Activated CD4-positive, alpha-beta T cell treated with anti-CD3 and anti-CD28 coated beads for 48 hours (primary cell): ENCODE results near the gene EPB41L4A.
"Not testable (repeated sequence)": the region's sequence is repeated elsewhere in the genome, so short reads cannot be mapped to it uniquely, and the experiment has no call there.

ENCODE experiments used
- DNase-seq: peaks from one replicate; pipeline ENCODE4 v3.0.0-alpha.2; 2020

The EPB41L4A gene

DNA sequence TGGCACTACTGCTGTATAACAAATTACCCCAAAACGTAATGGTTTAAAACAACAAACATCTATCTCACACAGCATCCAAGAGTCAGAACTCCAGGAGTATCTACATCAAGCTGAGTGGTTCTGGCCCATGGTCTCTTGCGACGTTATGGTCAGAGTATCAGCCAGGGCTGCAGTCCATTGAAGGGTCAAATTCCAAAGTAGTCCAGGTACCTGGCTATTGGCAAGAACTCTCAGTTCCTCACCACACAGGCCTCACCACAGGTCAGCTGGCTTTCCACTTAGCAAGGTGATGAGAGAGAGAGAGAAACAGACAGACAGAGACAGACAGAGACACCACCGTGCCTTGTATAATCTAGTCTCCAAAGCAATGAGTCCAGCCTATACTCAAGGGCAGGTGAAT lies 22.6 kb downstream of the EPB41L4A start:
- no peak for DNase-seq

DNA sequence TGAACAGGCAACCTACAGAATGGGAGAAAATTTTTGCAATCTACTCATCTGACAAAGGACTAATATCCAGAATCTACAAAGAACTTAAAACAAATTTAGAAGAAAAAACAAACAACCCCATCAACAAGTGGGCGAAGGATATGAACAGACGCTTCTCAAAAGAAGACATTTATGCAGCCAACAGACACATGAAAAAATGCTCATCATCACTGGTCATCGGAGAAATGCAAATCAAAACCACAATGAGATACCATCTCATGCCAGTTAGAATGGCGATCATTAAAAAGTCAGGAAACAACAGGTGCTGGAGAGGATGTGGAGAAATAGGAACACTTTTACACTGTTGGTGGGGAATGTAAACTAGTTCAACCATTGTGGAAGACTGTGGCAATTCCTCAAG lies 23.8 kb downstream of the EPB41L4A start:
- not testable (repeated sequence) for DNase-seq

DNA sequence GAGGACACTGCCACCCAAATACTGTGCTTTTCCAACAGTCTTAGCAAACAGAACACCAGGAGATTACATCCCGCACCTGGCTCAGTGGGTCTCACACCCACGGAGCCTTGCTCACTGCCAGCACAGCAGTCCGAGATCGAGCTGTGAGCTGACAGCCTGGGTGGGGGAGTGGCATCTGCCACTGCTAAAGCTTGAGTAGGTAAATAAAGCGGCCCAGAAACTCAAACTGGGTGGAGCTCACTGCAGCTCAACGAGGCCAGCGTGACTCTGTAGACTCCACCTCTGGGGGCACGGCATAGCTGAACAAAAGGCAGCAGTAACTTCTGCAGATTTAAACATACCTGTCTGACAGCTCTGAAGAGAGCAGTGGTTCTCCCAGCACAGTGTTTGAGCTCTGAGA lies 28.8 kb downstream of the EPB41L4A start:
- no peak for DNase-seq

DNA sequence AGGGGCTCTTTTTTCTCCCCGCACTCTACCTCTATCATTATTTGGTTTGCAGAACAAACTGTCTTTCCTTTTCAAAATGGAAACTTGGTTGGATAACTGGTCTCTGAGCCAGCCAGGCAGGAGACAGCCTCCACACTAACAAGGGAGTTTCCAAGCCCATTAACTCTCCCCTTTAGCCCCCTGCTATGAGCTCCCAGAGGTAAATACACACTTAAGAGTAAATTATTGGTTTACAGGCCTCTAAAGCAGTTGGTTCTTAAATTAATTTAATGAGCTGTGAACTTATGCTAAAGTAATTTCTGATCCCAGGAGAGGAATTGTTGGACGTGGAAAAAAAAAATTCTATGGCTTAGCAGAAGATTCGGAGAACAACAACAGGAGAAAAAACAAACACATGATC lies 30.3 kb downstream of the EPB41L4A start:
- no peak for DNase-seq

GRCh38 chr5:112388074-112388473 lies 31.0 kb downstream of the EPB41L4A start:
- DNase-seq = no peak

- no peak for DNase-seq
Observed at GRCh38 chr5:112386766-112387165, 32.3 kb downstream of the EPB41L4A start.

DNA sequence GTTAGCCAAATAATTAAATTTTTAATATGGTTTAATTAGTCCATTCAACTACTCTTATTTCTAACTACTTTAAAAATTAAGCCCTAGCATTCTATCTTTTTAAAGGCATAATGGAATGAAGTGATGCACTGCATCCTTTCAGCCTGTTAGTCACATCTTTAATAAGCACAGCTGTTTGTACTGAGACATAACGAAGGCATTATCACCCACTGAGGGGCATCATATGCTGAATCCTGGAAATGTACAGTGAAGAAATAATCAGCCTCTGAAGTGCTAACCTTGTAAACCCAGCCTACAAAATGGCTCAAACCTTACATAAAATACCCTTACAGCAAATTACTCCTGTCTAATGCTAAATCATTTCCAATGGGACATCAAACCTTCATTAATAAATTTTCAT lies 33.1 kb downstream of the EPB41L4A start:
- DNase-seq = no peak

- DNase-seq = no peak
Observed at GRCh38 chr5:112385566-112385965, 33.5 kb downstream of the EPB41L4A start.

- no peak for DNase-seq
Observed at GRCh38 chr5:112384523-112384922, 34.6 kb downstream of the EPB41L4A start.

- no peak for DNase-seq
Observed at GRCh38 chr5:112382886-112383285, 36.2 kb downstream of the EPB41L4A start.

- no peak for DNase-seq
Observed at GRCh38 chr5:112381521-112381920, 37.6 kb downstream of the EPB41L4A start.

DNA sequence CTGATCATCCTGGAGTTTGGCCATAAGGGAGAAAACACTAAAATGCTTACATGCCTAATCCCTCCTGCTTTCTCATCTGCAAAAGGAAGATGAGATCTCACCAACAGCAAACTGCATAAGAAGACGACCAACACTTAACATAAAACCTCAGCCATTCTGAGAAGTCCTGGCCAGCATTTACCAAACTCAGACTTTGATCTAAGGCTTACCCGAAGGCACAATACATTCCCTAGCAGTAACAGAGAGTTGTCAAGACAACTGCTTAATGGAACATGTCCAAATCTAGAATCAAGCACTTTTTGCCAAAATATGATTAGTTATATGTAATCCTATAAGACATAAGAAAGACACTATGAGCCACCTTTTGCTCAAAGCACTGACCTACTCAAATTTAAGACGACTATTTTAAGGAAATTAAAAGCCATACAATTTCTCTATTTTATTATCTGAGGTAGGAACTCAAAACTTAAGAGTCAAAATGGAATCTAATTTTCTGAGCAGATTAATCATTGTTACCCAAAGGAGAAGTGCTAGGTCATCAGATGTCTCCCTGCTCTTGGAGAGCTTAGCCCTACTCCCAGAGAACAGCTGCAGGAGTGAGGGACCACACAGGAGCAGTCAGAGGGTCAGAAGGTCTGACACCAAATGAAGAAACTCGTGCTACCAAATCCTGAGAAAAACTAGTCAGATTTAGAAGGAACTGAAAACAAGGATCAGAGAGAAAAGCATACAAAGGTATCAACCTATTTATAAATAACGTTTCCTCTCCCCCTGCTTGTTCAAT lies 39.3 kb downstream of the EPB41L4A start:
- no peak for DNase-seq

DNA sequence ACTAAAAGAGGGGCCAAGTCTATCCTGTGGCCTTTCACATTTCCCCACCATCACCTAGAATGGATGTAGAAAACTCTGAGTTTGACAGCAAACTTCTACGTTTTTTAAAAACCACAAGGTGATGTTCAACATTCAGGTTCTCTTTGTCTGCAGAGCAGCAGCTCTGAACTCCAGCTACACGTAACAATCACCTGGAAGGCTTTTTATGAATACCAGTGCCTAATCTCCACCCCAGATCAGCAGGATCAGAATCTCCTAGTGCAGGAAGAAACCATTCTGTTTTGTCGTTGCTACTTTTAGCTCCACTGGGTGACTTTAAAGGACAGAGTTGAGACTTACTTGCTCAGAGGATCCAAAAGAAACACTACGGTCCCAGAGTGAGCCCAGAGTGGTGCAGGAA lies 44.3 kb downstream of the EPB41L4A start:
- no peak for DNase-seq

DNA sequence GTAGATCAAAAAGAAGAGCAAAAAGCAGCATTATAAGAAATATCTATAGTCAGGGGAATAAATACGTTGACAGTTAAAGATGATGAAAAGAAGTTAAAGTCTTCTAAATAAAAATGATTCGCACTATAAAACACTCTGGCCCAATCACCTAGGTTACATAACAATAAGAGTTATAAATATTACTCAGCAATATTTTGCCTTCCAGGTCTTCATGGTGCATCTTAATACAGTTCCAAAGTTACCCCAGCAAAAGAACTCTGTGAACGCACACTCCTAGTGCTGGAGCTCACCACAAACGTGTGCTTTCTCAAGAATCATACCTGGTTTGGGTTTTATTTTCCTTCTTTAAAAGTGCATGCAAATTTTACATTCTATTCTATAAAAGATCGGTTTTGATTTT lies 44.7 kb downstream of the EPB41L4A start:
- no peak for DNase-seq

DNA sequence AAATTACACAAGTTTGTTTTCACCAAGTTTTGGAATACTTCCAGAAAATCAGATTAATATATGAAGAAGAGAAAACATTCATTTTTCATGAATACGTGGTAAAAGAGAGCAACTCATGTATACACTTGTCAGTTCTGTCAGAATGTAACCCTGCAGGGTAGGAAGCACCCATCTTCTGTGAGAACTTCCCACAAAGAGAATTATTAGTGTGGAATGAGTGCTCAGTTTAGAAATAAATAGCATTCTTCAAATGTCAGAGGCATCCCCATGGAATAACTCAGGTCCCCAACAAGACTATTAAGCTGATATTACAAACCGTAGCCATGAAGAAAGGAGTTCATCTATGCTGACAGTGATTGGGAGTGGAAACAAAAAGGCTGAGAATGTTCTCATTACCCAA lies 45.2 kb downstream of the EPB41L4A start:
- no peak for DNase-seq

DNA sequence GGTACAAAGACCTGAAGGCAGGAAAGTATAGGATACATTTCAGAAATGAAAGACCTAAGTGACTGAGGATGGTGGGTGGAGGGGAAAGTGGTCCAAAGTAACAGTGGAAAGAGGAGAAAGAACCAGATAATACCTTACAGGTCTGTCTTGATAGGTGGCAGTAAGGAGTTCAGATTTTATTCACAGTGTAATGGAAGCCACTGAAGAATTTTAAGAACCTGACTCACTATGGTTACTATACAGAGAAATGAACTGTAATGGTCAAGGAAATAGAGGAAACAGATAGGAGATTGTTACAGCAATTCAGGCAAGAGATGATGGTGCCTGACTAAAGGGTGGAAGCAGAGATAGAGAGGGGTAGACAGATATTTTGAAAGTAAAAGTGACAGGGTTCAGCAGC lies 46.5 kb downstream of the EPB41L4A start:
- DNase-seq = no peak

DNA sequence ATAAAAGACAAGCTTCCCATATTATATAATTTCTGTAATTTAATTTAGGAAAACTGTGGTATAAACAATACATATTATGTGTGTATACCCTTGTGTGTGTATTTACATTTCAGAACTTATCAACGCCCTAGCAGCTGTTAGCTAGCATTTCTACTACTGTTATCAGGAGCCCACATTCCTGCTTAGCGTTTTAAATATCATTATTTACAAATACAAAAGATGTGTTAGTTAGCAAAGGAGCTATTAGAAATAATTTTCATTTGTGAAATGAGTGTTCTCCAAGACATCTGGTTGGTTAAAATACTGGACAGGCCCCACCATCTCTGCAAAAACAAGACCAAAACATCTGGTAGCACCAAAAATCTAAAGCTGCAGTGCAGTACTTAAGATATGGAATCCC lies 48.0 kb downstream of the EPB41L4A start:
- no peak for DNase-seq

DNA sequence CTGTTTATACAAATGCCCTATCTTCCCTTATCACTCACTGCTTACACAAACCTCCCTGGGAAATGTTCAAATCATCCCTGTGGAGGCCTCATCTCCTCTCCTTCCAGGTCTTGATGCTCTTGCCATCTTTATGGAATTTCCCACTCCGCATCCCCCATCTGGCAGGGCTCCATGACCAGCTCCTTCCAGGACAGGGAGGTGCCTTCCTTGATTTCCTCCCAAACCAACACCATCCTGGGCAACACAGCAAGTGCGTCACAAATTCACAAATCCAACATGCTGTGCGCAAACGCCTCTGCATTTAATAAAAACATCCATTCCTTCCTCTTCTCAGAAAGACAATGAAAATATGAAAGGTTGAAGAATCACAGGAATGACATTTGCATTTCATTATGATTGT lies 51.7 kb downstream of the EPB41L4A start:
- DNase-seq = no peak

DNA sequence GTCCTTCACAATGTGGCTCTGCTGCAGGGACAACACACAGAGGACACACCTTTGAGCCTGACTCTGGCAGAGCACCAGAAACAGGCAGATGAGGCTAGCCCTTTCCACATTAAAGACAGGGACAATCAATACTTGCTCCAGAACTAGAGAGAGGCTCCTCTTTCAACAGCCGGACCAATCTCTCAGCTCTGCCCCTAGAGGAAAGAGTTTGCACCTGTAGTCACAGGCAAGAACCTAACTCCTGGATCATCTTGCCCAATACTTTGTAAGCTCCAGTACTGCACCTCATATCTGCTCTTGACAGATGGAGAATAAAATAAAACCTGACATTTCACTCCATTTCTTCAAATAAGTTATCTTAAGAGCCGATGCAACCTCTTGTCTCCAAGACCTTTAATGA lies 52.1 kb downstream of the EPB41L4A start:
- DNase-seq = no peak

GRCh38 chr5:112360740-112361139 lies 58.3 kb downstream of the EPB41L4A start:
- DNase-seq = not testable (repeated sequence)

DNA sequence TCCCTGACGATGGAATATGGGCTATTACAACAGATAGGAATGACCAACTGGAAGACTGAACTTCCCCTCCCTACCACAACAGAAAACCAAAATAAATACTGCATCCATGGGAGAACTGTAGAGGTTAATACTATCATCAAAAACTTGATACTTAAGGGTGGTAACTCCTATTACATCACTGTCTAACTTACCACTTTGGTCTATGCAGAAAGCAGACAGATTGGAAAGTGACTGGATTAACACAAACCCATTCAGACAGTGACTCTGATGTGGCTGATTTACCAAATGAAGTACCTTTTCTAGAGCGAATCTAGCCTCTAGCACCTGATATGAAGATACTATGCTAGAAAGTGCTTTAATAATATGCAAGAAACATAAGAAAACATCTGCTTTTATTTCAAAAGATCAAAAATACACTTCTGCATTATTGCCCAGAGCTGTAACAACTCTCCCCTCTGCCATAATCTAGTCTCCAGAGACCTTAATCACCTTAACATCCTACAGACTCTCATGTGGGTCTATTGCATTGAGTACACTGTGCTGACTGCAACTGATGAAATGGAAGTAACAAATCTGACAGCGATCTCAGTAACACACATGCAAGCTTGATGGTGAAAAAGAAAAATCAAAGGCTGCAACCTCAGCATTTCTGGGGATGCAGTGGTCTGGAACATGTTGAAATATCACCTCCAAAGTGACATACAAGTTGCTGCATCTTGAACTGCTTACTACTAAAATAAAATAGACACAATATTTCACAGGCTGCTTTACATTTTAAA lies 62.7 kb downstream of the EPB41L4A start:
- DNase-seq = no peak

DNA sequence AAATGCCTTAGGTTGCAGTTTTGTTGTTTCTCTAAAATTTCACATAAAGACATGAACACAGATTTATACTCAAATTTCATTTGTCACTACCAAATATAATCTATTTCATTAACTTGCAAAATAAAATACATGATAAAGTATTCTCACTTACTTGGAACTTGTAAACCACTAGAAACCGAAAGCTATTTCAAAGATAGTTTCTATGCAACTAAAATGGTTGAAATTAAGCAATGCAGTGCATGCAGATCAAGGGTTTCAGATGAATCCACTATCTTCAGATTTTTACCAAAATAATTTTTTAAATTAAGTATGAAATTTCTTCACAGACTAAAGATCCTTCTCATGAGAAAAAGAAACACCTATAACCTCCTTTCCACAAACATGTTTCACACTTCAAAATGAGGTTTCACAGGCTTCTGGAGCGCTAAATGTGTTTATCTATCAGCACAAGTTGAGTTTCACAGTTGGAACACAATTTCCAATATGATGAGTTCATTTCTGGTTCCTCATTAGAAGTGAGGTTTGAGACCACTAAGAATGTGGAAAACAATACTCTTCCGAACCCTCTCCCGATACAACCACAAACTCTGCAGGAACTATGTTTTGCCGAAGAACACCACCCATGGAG lies 63.9 kb downstream of the EPB41L4A start:
- no peak for DNase-seq

DNA sequence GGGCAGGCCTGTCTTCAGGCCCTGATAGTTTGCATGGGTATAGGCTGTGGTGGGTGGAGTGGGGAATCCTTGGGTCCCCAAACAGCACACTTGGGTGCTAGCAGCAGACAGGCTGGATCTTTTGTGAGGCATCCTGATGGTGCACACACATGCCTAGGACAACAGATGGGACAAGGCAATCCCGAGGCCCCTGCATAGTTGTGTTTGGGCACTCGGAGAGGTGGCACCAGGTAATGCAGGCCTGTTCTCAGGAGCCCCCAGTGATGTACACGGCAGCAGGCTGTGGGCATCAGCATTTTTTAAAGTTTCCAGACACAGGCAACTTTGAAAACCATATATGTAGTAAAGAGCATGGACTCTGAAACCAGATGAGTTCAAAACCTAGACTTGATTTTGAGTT lies 65.4 kb downstream of the EPB41L4A start:
- DNase-seq = no peak

DNA sequence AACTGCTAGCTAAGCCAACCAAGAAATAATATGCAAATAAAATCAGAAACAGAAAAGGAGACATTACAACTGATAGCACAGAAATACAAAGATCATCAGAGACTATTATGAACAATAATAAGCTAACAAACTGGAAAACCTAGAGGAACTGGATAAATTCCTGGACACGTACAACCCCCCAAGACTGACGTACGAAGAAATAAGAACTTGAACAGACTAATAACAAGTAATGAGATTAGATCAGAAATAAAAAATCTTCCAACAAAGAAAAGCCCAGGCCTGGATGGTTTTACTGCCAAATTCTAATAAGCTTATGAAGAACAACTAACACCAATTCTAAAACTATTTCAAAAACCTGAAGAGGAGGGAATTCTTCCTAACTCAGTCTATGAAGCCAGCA lies 67.9 kb downstream of the EPB41L4A start:
- DNase-seq = no peak
